GM12872 (cell line): ENCODE data around the gene STPG4.

Experiments used
- TF ChIP-seq, protein P1 (sequence below): IDR thresholded peaks from 3 replicates; pipeline ENCODE4 v1.5.1; 2011; ENCODE audit warnings: low read depth, mild to moderate bottlenecking, low read length, moderate library complexity; ENCODE audit not compliant: insufficient read depth

Gene STPG4

DNA sequence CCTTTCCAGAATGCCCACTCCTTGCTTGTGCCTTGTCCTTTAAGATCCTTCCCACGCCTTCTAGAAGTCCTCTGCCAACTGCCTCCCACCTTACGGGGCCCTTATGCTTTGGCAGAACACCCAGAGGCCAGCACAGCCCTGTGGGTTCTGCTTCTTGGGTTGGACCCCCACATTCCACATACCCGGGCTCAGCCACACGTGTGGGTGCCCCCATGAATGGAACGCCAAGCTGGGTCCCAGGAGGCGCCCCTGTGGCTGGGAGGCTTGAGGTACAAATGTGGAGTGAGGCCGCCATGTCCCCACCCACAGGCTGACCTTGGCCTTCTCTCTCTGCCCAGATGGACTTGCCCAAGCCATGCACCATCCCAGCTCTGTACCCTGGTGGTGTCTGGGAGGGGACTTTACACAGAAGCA is 74.2 kb downstream of the STPG4 start:
- TF ChIP-seq, protein P1, sequence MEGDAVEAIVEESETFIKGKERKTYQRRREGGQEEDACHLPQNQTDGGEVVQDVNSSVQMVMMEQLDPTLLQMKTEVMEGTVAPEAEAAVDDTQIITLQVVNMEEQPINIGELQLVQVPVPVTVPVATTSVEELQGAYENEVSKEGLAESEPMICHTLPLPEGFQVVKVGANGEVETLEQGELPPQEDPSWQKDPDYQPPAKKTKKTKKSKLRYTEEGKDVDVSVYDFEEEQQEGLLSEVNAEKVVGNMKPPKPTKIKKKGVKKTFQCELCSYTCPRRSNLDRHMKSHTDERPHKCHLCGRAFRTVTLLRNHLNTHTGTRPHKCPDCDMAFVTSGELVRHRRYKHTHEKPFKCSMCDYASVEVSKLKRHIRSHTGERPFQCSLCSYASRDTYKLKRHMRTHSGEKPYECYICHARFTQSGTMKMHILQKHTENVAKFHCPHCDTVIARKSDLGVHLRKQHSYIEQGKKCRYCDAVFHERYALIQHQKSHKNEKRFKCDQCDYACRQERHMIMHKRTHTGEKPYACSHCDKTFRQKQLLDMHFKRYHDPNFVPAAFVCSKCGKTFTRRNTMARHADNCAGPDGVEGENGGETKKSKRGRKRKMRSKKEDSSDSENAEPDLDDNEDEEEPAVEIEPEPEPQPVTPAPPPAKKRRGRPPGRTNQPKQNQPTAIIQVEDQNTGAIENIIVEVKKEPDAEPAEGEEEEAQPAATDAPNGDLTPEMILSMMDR = no peak

DNA sequence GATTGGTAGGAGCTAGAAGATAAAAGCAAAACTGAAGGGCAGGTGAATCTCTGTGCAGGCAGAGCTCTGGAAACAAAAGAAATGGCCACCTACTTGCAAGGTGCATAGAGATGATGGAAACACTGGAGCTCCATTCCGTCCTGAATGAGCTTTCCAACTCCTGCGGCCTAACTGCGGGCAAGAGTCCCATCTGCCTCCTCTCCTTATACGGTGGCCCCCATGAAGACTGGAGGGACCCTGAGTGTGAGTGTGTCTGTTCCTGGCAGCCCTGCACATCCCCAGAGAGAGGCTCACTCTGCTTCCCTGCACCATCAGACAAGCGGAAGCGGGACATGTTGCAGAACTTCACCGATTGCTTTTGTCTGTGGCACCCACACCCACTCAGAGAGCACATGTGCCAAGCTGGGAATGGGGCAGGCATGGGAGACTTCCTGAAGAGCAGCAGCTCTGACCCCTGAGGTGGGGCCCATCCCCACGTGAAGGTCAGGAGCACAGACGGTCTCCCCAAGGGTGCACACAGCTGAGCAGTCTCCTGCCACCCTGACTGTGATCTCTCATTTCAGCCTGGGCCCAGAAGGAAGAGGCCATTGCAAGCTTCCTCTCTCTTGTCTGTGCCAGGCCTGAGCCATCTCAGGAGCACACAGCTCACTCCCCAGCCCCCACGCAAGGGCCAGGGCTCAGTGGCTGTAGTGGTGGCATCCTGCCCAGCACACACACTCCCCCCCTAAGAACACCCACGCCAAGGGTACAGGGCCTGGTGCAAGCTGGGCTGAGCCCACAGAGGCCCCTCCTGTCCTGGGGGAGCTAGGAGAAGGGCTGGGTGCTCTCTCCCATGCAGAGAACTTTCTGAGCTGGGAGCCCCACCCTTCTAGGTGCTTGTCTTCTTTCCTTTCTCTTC is 75.3 kb downstream of the STPG4 start:
- TF ChIP-seq, protein P1 = no peak

DNA sequence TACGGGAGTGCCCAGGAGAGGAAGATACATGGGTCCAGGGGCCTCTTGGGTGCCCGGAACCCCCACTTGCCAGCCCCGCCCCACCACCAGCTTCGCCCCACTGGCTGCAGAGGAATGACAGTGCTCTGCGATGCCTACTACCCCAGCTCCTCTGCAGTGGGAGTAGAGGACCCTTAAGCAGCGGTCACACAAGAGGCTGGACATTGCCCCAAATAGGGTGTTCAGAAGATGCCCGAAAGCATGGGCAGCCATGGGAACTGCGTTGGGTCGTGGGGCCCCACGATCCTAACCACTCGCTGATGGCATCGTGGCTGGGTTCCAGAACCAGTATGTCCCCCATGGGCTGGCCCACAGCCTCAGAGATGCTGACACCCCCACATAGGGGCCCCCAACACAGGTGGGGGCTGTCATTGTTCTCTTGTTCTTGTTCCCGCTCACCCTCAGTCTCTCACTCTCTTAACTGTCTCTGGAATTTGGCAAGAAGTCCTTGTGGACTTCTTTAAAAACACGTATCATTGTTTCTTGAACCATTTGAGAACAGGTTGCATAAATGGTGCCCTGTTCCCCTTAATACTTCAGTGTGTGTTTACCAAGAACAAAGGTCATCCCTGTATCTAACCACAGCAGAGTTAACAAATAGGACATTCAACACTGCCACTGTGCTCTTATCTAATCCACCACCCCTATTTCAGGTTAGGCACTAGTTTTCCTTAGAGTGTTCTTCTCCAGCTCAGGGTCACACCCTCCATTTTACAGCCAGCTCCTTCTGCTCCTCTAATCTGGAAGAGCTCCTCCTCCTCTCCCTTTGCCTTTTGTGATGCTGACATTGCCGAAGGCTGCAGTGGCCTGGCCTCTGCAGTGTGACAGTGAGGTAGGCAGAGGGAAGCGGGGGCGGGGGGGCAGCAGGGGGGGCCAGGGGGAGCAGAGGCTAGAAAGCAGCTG is 76.3 kb downstream of the STPG4 start:
- TF ChIP-seq, protein P1 = no peak

DNA sequence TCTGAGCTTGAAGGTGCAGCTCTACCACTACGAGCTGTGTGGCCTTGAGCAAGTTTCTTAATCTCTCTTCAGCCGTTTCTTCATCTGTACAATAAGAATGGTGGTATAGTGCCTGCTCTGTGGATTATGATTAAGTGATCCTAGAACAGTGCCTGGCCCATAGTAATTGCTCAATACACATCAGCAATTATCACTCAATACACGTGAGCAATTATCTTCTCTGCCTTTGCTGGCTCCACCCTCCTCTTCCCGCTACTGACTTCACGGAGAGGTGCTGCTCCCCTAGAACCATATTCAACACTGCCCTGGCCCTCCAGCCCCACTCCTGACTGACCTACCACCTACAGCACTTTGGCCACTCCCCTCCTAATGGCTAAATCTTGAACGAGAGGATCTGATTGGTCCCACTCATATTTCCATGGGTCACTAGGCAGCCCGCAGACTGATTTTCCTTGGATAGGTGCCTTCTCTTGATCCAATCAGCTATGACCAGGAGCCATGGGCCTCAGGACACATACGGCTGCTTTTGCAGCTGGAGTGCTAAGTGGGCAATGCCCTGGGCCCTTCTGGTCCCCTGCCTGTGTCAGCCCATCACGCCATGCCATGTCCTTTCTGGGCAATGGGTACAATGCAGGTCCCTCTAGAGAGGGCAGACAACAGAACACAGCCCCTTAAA is 77.5 kb downstream of the STPG4 start:
- TF ChIP-seq, protein P1 = no peak

DNA sequence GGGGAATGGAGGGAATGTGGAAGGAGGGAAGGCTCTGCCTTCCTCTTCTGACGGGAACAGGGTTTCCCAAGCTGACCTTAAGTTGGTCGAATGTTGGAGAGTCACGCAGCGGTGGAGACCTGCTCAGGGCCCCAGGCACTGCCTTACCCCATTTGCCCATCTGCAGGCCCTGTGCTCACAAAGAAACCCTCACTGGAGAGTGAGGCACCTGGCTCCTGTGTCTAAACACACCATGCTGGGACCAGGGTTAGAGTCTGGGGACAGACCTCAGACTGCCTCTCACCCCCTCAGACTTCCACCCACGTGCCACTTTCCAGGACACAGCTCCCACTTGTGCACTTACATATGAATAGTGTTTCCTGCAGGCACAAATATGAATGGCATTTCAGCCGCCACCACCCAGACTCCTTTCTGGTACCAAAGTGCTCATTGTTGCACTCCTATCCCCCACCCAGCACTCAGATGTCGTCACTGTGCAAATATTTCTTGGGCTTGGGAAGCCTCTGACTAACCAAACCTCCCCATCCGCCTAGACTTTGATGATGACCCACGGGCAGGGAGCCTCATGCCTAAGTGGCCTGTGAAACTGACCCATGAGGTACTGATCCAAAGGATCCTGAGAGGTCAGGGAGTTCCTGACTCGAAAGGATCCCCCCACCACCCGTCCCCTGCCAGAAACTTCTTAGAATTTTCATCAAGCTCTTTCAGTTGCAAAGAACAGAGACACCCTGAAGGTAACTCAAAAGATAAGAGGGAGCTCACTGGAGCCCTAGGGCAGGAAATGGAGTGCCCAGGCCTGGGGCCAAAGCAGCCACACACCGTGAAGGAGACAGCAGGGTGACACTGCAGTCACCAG is 78.3 kb downstream of the STPG4 start:
- TF ChIP-seq, protein P1 = no peak

DNA sequence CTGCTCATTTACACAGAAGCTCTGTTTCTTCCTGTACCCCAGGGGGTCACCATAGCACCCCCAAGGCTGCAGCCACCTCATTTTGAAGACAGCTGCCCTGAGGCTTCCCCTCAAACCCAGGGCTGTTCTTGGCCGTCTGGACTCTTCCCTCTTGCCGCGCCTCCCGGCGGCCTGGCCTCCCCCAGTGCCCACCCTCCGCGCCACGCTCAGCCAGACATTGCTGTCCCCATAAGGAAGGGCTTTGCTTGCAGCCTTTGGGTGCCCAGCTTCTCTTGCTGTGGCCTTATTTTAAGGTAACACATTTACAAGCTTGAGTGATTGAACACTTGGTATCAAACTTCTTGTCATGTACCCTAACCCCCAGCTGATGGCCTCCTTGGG is 79.0 kb downstream of the STPG4 start:
- TF ChIP-seq, protein P1 = no peak
